HCT116 (cell line): Measurements from ENCODE around the gene CNTNAP5.

Experiments
- EZH2 ChIP-seq: fragments of 200-600 bp; sonication (generic); IDR thresholded peaks from 2 replicates; pipeline ENCODE4 v1.6.1; 2017; ENCODE audit warnings: antibody characterized with exemption, mixed run types
- POLR2A ChIP-seq: IDR thresholded peaks from 2 replicates; pipeline ENCODE4 v1.7.0; 2011; ENCODE audit warnings: borderline replicate concordance; ENCODE audit not compliant: insufficient read depth, insufficient read length; ENCODE audit errors: extremely low read depth
- RAD21 ChIP-seq: IDR thresholded peaks from 2 replicates; pipeline ENCODE4 v1.6.1; 2012; ENCODE audit warnings: low read depth, mild to moderate bottlenecking
- ZNF274 ChIP-seq: fragments of 200-500 bp; sonication (Bioruptor generic); IDR thresholded peaks from 2 replicates; pipeline ENCODE4 v1.6.1; 2014; ENCODE audit warnings: mild to moderate bottlenecking, low read depth, low read length, inconsistent platforms
- TF ChIP-seq, protein P1 (sequence below), 3 experiments: fragments of 200-600 bp in 1 of 3; sonication (generic) in 1 of 3; IDR thresholded peaks in 2 of 3; conservative IDR thresholded peaks in 1 of 3; 2 replicates each; pipeline ENCODE4 v1.5.1; 2012 to 2017; ENCODE audit warnings: low read depth in 2 of 3, low read length in 2 of 3, antibody characterized with exemption in 1 of 3, borderline replicate concordance in 1 of 3, control low read depth in 1 of 3, mild to moderate bottlenecking in 1 of 3, mixed read lengths in 1 of 3, mixed run types in 1 of 3, moderate library complexity in 1 of 3; ENCODE audit not compliant: insufficient read depth in 1 of 3
- TF ChIP-seq, protein P2 (sequence below): IDR thresholded peaks from 2 replicates; pipeline ENCODE4 v1.6.1; 2012
- TF ChIP-seq, protein P3 (sequence below): IDR thresholded peaks from 2 replicates; pipeline ENCODE4 v1.6.1; 2011; ENCODE audit warnings: mild to moderate bottlenecking, low read length, moderate library complexity; ENCODE audit not compliant: insufficient replicate concordance; ENCODE audit errors: extremely low read depth

DNA sequence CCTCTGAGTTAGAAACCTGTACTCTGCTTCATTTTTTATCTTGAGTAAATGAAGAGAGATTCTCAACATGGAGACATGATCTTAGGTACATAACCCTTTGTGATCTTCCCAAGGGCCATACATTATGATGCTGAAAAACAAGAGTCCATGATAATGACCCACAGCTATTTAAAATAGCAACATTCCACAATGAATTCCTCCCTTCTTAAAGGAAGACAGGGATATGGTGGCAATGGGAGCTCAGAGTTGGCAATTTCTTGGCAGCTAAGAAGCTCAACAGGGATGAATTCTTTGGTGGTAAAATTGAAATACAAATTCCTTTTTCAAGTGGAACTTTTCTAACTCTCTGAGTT, 638.5 kb downstream of the CNTNAP5 start:
- TF ChIP-seq, protein P1, sequence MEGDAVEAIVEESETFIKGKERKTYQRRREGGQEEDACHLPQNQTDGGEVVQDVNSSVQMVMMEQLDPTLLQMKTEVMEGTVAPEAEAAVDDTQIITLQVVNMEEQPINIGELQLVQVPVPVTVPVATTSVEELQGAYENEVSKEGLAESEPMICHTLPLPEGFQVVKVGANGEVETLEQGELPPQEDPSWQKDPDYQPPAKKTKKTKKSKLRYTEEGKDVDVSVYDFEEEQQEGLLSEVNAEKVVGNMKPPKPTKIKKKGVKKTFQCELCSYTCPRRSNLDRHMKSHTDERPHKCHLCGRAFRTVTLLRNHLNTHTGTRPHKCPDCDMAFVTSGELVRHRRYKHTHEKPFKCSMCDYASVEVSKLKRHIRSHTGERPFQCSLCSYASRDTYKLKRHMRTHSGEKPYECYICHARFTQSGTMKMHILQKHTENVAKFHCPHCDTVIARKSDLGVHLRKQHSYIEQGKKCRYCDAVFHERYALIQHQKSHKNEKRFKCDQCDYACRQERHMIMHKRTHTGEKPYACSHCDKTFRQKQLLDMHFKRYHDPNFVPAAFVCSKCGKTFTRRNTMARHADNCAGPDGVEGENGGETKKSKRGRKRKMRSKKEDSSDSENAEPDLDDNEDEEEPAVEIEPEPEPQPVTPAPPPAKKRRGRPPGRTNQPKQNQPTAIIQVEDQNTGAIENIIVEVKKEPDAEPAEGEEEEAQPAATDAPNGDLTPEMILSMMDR (IDR thresholded peaks at IDR 0.05 in 2 of 3, conservative IDR thresholded peaks at IDR 0.05 in 1 of 3; ENCODE audit: borderline replicate concordance in 1 of 3, insufficient read depth in 1 of 3, low read depth in 2 of 3, low read length in 2 of 3) = no peak
- TF ChIP-seq, protein P2, sequence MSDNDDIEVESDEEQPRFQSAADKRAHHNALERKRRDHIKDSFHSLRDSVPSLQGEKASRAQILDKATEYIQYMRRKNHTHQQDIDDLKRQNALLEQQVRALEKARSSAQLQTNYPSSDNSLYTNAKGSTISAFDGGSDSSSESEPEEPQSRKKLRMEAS = no peak
- TF ChIP-seq POLR2A (no peak), RAD21 (no peak), EZH2 (no peak), ZNF274 (no peak)
- TF ChIP-seq, protein P3, sequence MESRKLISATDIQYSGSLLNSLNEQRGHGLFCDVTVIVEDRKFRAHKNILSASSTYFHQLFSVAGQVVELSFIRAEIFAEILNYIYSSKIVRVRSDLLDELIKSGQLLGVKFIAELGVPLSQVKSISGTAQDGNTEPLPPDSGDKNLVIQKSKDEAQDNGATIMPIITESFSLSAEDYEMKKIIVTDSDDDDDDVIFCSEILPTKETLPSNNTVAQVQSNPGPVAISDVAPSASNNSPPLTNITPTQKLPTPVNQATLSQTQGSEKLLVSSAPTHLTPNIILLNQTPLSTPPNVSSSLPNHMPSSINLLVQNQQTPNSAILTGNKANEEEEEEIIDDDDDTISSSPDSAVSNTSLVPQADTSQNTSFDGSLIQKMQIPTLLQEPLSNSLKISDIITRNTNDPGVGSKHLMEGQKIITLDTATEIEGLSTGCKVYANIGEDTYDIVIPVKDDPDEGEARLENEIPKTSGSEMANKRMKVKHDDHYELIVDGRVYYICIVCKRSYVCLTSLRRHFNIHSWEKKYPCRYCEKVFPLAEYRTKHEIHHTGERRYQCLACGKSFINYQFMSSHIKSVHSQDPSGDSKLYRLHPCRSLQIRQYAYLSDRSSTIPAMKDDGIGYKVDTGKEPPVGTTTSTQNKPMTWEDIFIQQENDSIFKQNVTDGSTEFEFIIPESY = no peak
